K562 (cell line): ENCODE data around the gene PRUNE1. TPM values are rescaled to one million over a fixed set of nuclear protein-coding genes. Genes with fewer than 3 reads are reported as not detected.
A peak's percentile ranks its signal among the peaks of the same experiment; 100 is the strongest.

Experiments
- ATAC-seq: fragments of 200-7000 bp; cut with Tn5 transposase; 3 replicates; pipeline ENCODE4 v1.9.1; 2020; ENCODE audit warnings: moderate library complexity
- BruUV-seq: library from RNA; stranded (reverse); fragments of 400-500 nt; replicated peaks from 2 replicates; lab custom pipeline; 2021; lab: Mats Ljungman, UMichigan
- CTCF ChIA-PET: fragments of 300-600 bp; formaldehyde crosslinking; extraction: SDS; loops from one replicate; lab custom pipeline; 2021; ENCODE audit warnings: low intra/inter-chr PET ratio; lab: Yijun Ruan, JAX
- POLR2A ChIA-PET: fragments of 300-600, 350-650 bp; sonication (Branson Sonifier 250); formaldehyde crosslinking; extraction: SDS; loops from one replicate; lab custom pipeline; 2021; ENCODE audit warnings: antibody characterized with exemption, inconsistent platforms; lab: Yijun Ruan, JAX
- DNase-seq, 4 experiments: peaks; one replicate each; pipeline versions ENCODE4 v3.0.0 to v3.0.0-alpha.2; 2011 to 2018; ENCODE audit warnings: low spot score in 3 of 4, mixed read lengths in 3 of 4; ENCODE audit errors: extremely low read depth in 1 of 4
- FAIRE-seq: peaks from 2 replicates; lab custom pipeline; 2011; peaks lifted over from hg19 to GRCh38; lab: Jason Lieb, UNC
- H2AFZ ChIP-seq: 2 replicates; pipeline ENCODE4 v1.6.0; 2011; ENCODE audit warnings: low read depth, low read length, control low read depth, inconsistent platforms
- H3K27ac ChIP-seq: fragments of 200-600 bp; 3 replicates; pipeline ENCODE4 v1.8.0; 2011; ENCODE audit warnings: low read depth, mild to moderate bottlenecking, control low read depth, inconsistent platforms, low read length, moderate library complexity, mixed read lengths; ENCODE audit errors: extremely low read depth
- H3K27me3 ChIP-seq, 2 experiments: fragments of 300-600 bp in 1 of 2; 2 replicates in 1 of 2; 3 replicates in 1 of 2; pipeline versions ENCODE4 v1.6.0 to v1.8.0; 2011; ENCODE audit warnings: inconsistent platforms in 2 of 2, low read length in 2 of 2, mild to moderate bottlenecking in 1 of 2, mixed read lengths in 1 of 2, moderate library complexity in 1 of 2; ENCODE audit not compliant: control insufficient read depth in 2 of 2, insufficient read depth in 2 of 2
- H3K36me3 ChIP-seq: fragments of 300-600 bp; 3 replicates; pipeline ENCODE4 v1.8.0; 2011; ENCODE audit warnings: mild to moderate bottlenecking, low read length, inconsistent platforms; ENCODE audit not compliant: control insufficient read depth, insufficient read depth
- H3K4me1 ChIP-seq, 2 experiments: fragments of 200-600 bp in 1 of 2; replicated peaks in 1 of 2; 2 replicates in 1 of 2; 3 replicates in 1 of 2; pipeline versions ENCODE4 v1.5.1 to v1.8.0; 2011; ENCODE audit warnings: inconsistent platforms in 2 of 2, low read length in 2 of 2, mild to moderate bottlenecking in 1 of 2, mixed read lengths in 1 of 2, moderate library complexity in 1 of 2; ENCODE audit not compliant: control insufficient read depth in 2 of 2, insufficient read depth in 2 of 2
- H3K4me2 ChIP-seq: 2 replicates; pipeline ENCODE4 v1.6.1; 2011; ENCODE audit warnings: low read length, control low read depth, inconsistent platforms, mixed read lengths; ENCODE audit not compliant: insufficient read depth
- H3K4me3 ChIP-seq: fragments of 200-600 bp; sonication (generic), shearing (Covaris generic); 2 replicates; pipeline ENCODE4 v1.5.1; 2016; ENCODE audit warnings: control low read depth, inconsistent platforms
- H3K79me2 ChIP-seq: fragments of 200-600 bp; 3 replicates; pipeline ENCODE4 v1.8.0; 2011; ENCODE audit warnings: low read length, inconsistent platforms; ENCODE audit not compliant: control insufficient read depth, insufficient read depth
- H3K9ac ChIP-seq, 2 experiments: 2 replicates each; pipeline versions ENCODE4 v1.6.0 to v1.6.1; 2011; ENCODE audit warnings: low read depth in 2 of 2, low read length in 2 of 2, control low read depth in 1 of 2, inconsistent platforms in 1 of 2, mild to moderate bottlenecking in 1 of 2, mixed read lengths in 1 of 2; ENCODE audit not compliant: insufficient read depth in 1 of 2
- H3K9me1 ChIP-seq: one replicate; pipeline ENCODE4 v1.6.0; 2011; ENCODE audit warnings: inconsistent platforms, mild to moderate bottlenecking, low read length, moderate library complexity; ENCODE audit not compliant: control insufficient read depth, insufficient read depth
- H3K9me3 ChIP-seq: replicated peaks from 2 replicates; pipeline ENCODE4 v1.5.1; 2011; ENCODE audit warnings: low read depth, low read length, inconsistent platforms; ENCODE audit not compliant: control insufficient read depth, insufficient read depth
- H4K20me1 ChIP-seq: replicated peaks from 2 replicates; pipeline ENCODE4 v1.6.1; 2011; ENCODE audit warnings: low read length, inconsistent platforms, mixed read lengths; ENCODE audit not compliant: control insufficient read depth, insufficient read depth
- IFI16 ChIP-seq: fragments of 250-450 bp; sonication (Bioruptor Pico); IDR thresholded peaks from 2 replicates; pipeline ENCODE4 v2.1.2; 2022; ENCODE audit warnings: mild to moderate bottlenecking, inconsistent platforms
- MCM7 ChIP-seq, 2 experiments: fragments of 450-650 bp; IDR thresholded peaks; 2 replicates each; pipeline ENCODE4 v1.6.1; 2016 to 2018
- NFXL1 ChIP-seq: fragments of 450-650 bp; formaldehyde crosslinking; IDR thresholded peaks from 2 replicates; pipeline ENCODE4 v1.4.0; 2021; ENCODE audit warnings: mild to moderate bottlenecking
- PHB2 ChIP-seq: fragments of 450-650 bp; IDR thresholded peaks from 2 replicates; pipeline ENCODE4 v1.6.1; 2017; ENCODE audit warnings: low read depth
- SPI1 ChIP-seq: IDR thresholded peaks from 2 replicates; pipeline ENCODE4 v1.6.1; 2011; ENCODE audit warnings: low read depth, low read length, control low read depth, borderline replicate concordance
- TEAD2 ChIP-seq: fragments of 450-650 bp; IDR thresholded peaks from 2 replicates; pipeline ENCODE4 v1.6.1; 2016; ENCODE audit warnings: missing genetic modification characterization, control low read depth, missing compliant biosample characterization
- ZNF121 ChIP-seq: sonication (generic); formaldehyde crosslinking; conservative IDR thresholded peaks from 2 replicates; pipeline ENCODE4 v1.8.0; 2022; ENCODE audit warnings: missing genetic modification reagents
- ZNF24 ChIP-seq: fragments of 450-650 bp; IDR thresholded peaks from 2 replicates; pipeline ENCODE4 v1.6.1; 2016
- ZNF311 ChIP-seq: fragments of 250-450 bp; sonication (Bioruptor Pico); IDR thresholded peaks from 2 replicates; pipeline ENCODE4 v1.4.0; 2020; ENCODE audit warnings: mild to moderate bottlenecking, moderate library complexity
- ZNF77 ChIP-seq: fragments of 250-450 bp; sonication (Bioruptor Pico); IDR thresholded peaks from 2 replicates; pipeline ENCODE4 v1.5.0; 2020
- WGBS: fragments of 100-300 bp; shearing (Covaris generic); methylation state at CpG from one replicate; pipeline ENCODE4 v1.1.6; 2016; ENCODE audit warnings: low coverage, mixed read lengths; ENCODE audit not compliant: insufficient coverage; ENCODE audit errors: missing lambda C conversion rate; 5-methylcytosine and 5-hydroxymethylcytosine counted together
- in situ Hi-C: fragments of 300-500 bp; cut with MboI; formaldehyde crosslinking; loops from 4 replicates; pipeline ENCODE4 v1.15.0; 2018; ENCODE audit warnings: inconsistent platforms, mixed read lengths
- intact Hi-C: fragments of 100-400 bp; cut with micrococcal nuclease; formaldehyde crosslinking; loops from 2 replicates; pipeline ENCODE4 v1.14.2; 2022
- polyA plus RNA-seq, 8 experiments: library from polyadenylated mRNA; depleted of rRNA in 4 of 8; stranded (reverse) in 5 of 8; unstranded in 3 of 8; fragments of >200 nt; fragmentation: Nextera tagmentation in 2 of 8; fragmentation: Illumina TruSeq in 1 of 8; extraction: Ambion mirVana in 2 of 8; extraction: Trizol in 1 of 8; gene quantifications; 2 replicates each; pipeline versions ENCODE4 v1.2.1 to v1.2.3, GENCODE V29; 2011 to 2014; ENCODE audit warnings: inconsistent platforms in 1 of 8, missing spikeins in 1 of 8
- total RNA-seq, 7 experiments: library from RNA; depleted of rRNA in 6 of 7; stranded (reverse); fragments of >200 nt in 6 of 7; fragmentation: Illumina TruSeq in 2 of 7; extraction: Trizol in 2 of 7; gene quantifications; 2 replicates each; pipeline versions ENCODE4 v1.2.1 to v1.2.3, GENCODE V29; 2011 to 2021; ENCODE audit warnings: low replicate concordance in 1 of 7
- TF ChIP-seq, protein P1 (sequence below), 2 experiments: fragments of 450-650 bp in 1 of 2; sonication (generic) in 1 of 2; formaldehyde crosslinking in 1 of 2; IDR thresholded peaks in 1 of 2; conservative IDR thresholded peaks in 1 of 2; 2 replicates each; pipeline versions ENCODE4 v1.6.1 to v1.8.1; 2016 to 2023; ENCODE audit warnings: mild to moderate bottlenecking in 2 of 2, moderate library complexity in 2 of 2, inconsistent platforms in 1 of 2, missing genetic modification reagents in 1 of 2
- TF ChIP-seq, protein P2 (sequence below): fragments of 250-450 bp; sonication (Bioruptor Pico); IDR thresholded peaks from 2 replicates; pipeline ENCODE4 v1.8.0; 2022; ENCODE audit warnings: inconsistent platforms
- TF ChIP-seq, protein P3 (sequence below): fragments of 250-450 bp; sonication (Bioruptor Pico); IDR thresholded peaks from 2 replicates; pipeline ENCODE4 v1.8.0; 2022; ENCODE audit warnings: inconsistent platforms, mild to moderate bottlenecking, moderate library complexity, borderline replicate concordance
- TF ChIP-seq, protein P4 (sequence below): IDR thresholded peaks from 3 replicates; pipeline ENCODE4 v1.6.1; 2011; ENCODE audit warnings: borderline replicate concordance, mild to moderate bottlenecking; ENCODE audit not compliant: insufficient read length, insufficient read depth
- TF ChIP-seq, protein P5 (sequence below): fragments of 250-450 bp; sonication (Bioruptor Pico); IDR thresholded peaks from 2 replicates; pipeline ENCODE4 v1.5.0; 2020; ENCODE audit warnings: mild to moderate bottlenecking

The PRUNE1 gene
- total and polyA plus RNA-seq, 9 of the 15 experiments (the other 6 are each of a cell fraction or from before 2014, with no cell fraction given): 16.7 to 48.3 (median 26.2) TPM

DNA sequence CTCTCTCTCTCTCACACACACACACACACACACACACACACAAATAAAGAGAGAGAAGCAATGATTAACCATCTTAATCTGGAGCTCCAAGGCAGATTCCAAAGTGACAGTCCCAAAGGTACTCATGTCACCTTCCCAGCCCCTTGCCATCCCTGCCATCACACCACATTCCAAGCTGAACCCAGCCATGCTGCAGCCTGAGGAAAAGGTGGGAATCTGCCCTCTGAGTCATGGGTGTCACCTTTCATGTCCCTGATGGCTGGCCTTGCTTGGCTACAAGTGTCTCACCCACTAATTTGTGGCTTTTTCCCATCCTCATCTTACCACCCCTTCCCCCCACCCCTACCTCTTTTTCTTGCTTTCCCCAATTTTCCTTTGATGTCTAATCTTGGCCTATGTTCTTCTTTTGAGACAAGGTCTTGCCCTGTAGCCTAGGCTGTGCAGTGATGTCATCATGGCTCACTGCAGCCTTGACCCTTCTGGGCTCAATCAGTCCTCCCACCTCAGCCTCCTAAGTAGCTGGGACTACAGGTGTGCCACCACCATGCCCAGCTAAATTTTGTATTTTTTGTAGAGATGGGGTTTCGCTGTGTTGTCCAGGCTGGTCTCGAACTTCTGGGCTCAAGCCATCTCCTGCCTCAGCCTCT, 22.9 kb upstream of the PRUNE1 start (continued):
- TF ChIP-seq, protein P1, sequence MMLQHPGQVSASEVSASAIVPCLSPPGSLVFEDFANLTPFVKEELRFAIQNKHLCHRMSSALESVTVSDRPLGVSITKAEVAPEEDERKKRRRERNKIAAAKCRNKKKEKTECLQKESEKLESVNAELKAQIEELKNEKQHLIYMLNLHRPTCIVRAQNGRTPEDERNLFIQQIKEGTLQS (IDR thresholded peaks at IDR 0.05): peak; percentile 56
- TF ChIP-seq, protein P1 (CRISPR knock-in tag; conservative IDR thresholded peaks at IDR 0.05): no peak
- no peak for TF ChIP-seq PHB2
- TF ChIP-seq, all 486 proteins: peak for 3

DNA sequence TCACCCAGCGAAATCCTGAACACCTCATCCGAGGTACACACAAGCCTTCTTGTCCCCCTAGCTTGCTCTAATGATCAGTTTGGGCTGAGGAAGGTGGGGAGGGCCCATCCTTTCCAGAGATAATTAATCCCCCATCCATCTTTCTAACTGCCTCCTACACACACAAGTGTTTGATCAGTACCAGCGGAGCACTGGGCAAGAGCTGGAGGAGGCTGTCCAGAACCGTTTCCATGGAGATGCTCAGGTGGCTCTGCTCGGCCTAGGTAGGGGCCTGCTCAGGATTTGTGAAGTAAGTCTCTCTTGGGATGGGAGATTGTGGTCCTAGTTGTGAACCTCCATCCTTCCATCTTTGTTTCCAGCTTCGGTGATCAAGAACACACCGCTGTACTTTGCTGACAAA, 20.3 kb upstream of the PRUNE1 start:
- no peak overlapping the region for H3K27ac ChIP-seq
- in situ Hi-C loops (no loop called here), intact Hi-C loops (no loop called here)
- H4K20me1 ChIP-seq: no peaks in the 10 kb centered on the region
- H3K27me3 ChIP-seq: no peaks in the 10 kb centered on the region
- no peak overlapping the region for H3K4me2 ChIP-seq
- ChIA-PET CTCF (no interaction called here), POLR2A (interaction anchor here (0.8 to 2.2 kb wide), 2 partner anchors 14 to 409 kb away, joined by 3 to 6 read pairs; no protein-coding TSS in a partner anchor)
- no peak overlapping the region for H3K4me3 ChIP-seq
- no TSS peak for BruUV-seq
- DNase-seq (no peak), ATAC-seq (no peak), FAIRE-seq (no peak)
- peaks cover 2% of the 10 kb centered on the region for H3K9me1 ChIP-seq
- no peaks in the 10 kb centered on the region for H3K79me2 ChIP-seq
- no peaks in the 10 kb centered on the region for H3K36me3 ChIP-seq
- peaks cover 6 to 7% of the 10 kb centered on the region in 2 experiments; a peak in 3 of 5 replicates for H3K4me1 ChIP-seq
- H3K9ac ChIP-seq: no peak overlapping the region
- H3K9me3 ChIP-seq: no peaks in the 10 kb centered on the region
- H2AFZ ChIP-seq: no peak overlapping the region
- 53% methylated on average over 7 of the region's 7 CpGs for WGBS
- TF ChIP-seq, protein P2, sequence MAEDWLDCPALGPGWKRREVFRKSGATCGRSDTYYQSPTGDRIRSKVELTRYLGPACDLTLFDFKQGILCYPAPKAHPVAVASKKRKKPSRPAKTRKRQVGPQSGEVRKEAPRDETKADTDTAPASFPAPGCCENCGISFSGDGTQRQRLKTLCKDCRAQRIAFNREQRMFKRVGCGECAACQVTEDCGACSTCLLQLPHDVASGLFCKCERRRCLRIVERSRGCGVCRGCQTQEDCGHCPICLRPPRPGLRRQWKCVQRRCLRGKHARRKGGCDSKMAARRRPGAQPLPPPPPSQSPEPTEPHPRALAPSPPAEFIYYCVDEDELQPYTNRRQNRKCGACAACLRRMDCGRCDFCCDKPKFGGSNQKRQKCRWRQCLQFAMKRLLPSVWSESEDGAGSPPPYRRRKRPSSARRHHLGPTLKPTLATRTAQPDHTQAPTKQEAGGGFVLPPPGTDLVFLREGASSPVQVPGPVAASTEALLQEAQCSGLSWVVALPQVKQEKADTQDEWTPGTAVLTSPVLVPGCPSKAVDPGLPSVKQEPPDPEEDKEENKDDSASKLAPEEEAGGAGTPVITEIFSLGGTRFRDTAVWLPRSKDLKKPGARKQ (CRISPR knock-in tag): no peak
- no peak for TF ChIP-seq ZNF24
- TF ChIP-seq, protein P3, sequence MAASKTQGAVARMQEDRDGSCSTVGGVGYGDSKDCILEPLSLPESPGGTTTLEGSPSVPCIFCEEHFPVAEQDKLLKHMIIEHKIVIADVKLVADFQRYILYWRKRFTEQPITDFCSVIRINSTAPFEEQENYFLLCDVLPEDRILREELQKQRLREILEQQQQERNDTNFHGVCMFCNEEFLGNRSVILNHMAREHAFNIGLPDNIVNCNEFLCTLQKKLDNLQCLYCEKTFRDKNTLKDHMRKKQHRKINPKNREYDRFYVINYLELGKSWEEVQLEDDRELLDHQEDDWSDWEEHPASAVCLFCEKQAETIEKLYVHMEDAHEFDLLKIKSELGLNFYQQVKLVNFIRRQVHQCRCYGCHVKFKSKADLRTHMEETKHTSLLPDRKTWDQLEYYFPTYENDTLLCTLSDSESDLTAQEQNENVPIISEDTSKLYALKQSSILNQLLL (CRISPR knock-in tag): no peak
- TF ChIP-seq, protein P4, sequence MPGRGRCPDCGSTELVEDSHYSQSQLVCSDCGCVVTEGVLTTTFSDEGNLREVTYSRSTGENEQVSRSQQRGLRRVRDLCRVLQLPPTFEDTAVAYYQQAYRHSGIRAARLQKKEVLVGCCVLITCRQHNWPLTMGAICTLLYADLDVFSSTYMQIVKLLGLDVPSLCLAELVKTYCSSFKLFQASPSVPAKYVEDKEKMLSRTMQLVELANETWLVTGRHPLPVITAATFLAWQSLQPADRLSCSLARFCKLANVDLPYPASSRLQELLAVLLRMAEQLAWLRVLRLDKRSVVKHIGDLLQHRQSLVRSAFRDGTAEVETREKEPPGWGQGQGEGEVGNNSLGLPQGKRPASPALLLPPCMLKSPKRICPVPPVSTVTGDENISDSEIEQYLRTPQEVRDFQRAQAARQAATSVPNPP: no peak
- TF ChIP-seq, protein P5, sequence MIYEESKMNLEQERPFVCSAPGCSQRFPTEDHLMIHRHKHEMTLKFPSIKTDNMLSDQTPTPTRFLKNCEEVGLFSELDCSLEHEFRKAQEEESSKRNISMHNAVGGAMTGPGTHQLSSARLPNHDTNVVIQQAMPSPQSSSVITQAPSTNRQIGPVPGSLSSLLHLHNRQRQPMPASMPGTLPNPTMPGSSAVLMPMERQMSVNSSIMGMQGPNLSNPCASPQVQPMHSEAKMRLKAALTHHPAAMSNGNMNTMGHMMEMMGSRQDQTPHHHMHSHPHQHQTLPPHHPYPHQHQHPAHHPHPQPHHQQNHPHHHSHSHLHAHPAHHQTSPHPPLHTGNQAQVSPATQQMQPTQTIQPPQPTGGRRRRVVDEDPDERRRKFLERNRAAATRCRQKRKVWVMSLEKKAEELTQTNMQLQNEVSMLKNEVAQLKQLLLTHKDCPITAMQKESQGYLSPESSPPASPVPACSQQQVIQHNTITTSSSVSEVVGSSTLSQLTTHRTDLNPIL (CRISPR knock-in tag): no peak
- no peak for TF ChIP-seq IFI16 (CRISPR knock-in tag)
- TF ChIP-seq MCM7 (IDR thresholded peaks at IDR 0.05): no peak
- TF ChIP-seq ZNF121 (CRISPR knock-in tag): no peak
- no peak for TF ChIP-seq ZNF311 (CRISPR knock-in tag)
- TF ChIP-seq TEAD2 (tag): no peak
- no peak for TF ChIP-seq SPI1
- TF ChIP-seq ZNF77: no peak
- no peak for TF ChIP-seq NFXL1
